ENCODE measurements around the gene ROBO1. TPM values are rescaled to one million over a fixed set of nuclear protein-coding genes. Genes with fewer than 3 reads are reported as not detected.

The ROBO1 gene
- total and polyA plus RNA-seq, 2 of the 8 experiments (the other 6 are each of a cell fraction or from before 2014, with no cell fraction given), result 51.4 to 91.0 TPM

GRCh38 chr3:79306934-79307570 lies 460.7 kb downstream of the ROBO1 start:
- Histone ChIP-seq H3K4me2 (ENCODE audit: insufficient read depth in 1 of 2, low read depth in 2 of 2, low read length in 2 of 2) (no peak overlapping the region), H2BK20ac (ENCODE audit: low read length) (no peak overlapping the region), H3K27me3 (replicated peaks in 1 of 4; ENCODE audit: control insufficient read depth in 3 of 4, extremely low read depth in 1 of 4, insufficient read depth in 3 of 4, low read length in 3 of 4) (no peaks in the 10 kb centered on the region), H2AFZ (ENCODE audit: low read length) (no peak overlapping the region), H3K36me3 (ENCODE audit: control insufficient read depth in 2 of 4, insufficient read depth in 4 of 4, low read length in 3 of 4) (no peaks in the 10 kb centered on the region), H3K23me2 (ENCODE audit: low read depth, low read length) (no peaks in the 10 kb centered on the region), H4K91ac (replicated peaks; ENCODE audit: insufficient read length, low read length) (no peak overlapping the region), H2AK5ac (ENCODE audit: low read depth, low read length) (no peak overlapping the region), H3K18ac (ENCODE audit: extremely low read depth, low read length) (no peak overlapping the region), H3K23ac (ENCODE audit: insufficient read length) (no peak overlapping the region), H3K27ac (ENCODE audit: low read depth, low read length) (no peak overlapping the region), H3K14ac (ENCODE audit: insufficient read length) (no peak overlapping the region), H3K79me1 (ENCODE audit: low read depth, low read length) (no peaks in the 10 kb centered on the region), H3K4me3 (ENCODE audit: extremely low read depth in 1 of 4, insufficient read depth in 2 of 4, low read depth in 3 of 4, low read length in 4 of 4) (no peak overlapping the region), H2BK12ac (ENCODE audit: low read depth, low read length) (no peak overlapping the region), H2BK15ac (ENCODE audit: low read length) (no peak overlapping the region), H3K79me2 (ENCODE audit: control insufficient read depth in 1 of 2, insufficient read depth in 2 of 2, low read length in 2 of 2) (no peaks in the 10 kb centered on the region), H3K9me3 (ENCODE audit: insufficient read depth in 2 of 2, low read depth in 1 of 2, low read length in 1 of 2) (no peaks in the 10 kb centered on the region), H3K4ac (replicated peaks; ENCODE audit: insufficient read length, low read depth, low read length) (no peak overlapping the region), H2BK120ac (replicated peaks; ENCODE audit: low read depth, low read length) (no peak overlapping the region), H3K56ac (replicated peaks; ENCODE audit: insufficient read length, low read depth, low read length) (no peak overlapping the region), H2BK5ac (ENCODE audit: low read depth, low read length) (no peak overlapping the region), H3K9ac (replicated peaks in 1 of 4; ENCODE audit: extremely low read depth in 1 of 4, low read depth in 3 of 4, low read length in 3 of 4) (no peak overlapping the region), H4K8ac (ENCODE audit: extremely low read depth, insufficient read depth, low read length) (no peak overlapping the region), H4K5ac (ENCODE audit: insufficient read length, low read depth, low read length) (no peak overlapping the region), H4K20me1 (replicated peaks in 1 of 2; ENCODE audit: control insufficient read depth in 1 of 2, insufficient read depth in 2 of 2, low read length in 2 of 2) (no peaks in the 10 kb centered on the region), H3K4me1 (replicated peaks in 1 of 4; ENCODE audit: control insufficient read depth in 3 of 4, insufficient read depth in 4 of 4, low read length in 3 of 4) (0 out of 7 replicates have a peak, but pooled peaks cover 0 to 2% (median 0%) of the 10 kb centered on the region in 4 experiments)
- no peak for TF ChIP-seq EGR1 (IDR thresholded peaks at IDR 0.05; ENCODE audit: borderline replicate concordance, low read depth, low read length)
- POLR2A ChIA-PET (ENCODE audit: partially characterized antibody), result no interaction called here
- DNase-seq (ENCODE audit: low read depth in 1 of 2, low spot score in 2 of 2) (no peak), FAIRE-seq (no peak)
- CTCF ChIA-PET (ENCODE audit: partially characterized antibody), result interaction anchor here (0.8 kb wide), 1 partner anchor 26 kb away, joined by 3 read pairs; no protein-coding TSS in a partner anchor
- WGBS, 2 experiments (ENCODE audit: extremely low coverage in 1 of 2, insufficient coverage in 1 of 2, insufficient read length in 1 of 2, insufficient replicate concordance in 2 of 2, low coverage in 1 of 2, low lambda C conversion rate in 2 of 2, missing lambda C conversion rate in 1 of 2), result 45% methylated on average over 1 of the region's 1 CpG; no CpG with 5 or more reads in 1 of the 2 experiments
